Measurements from ENCODE around the gene GNAT1.

GNAT1 gene

DNA sequence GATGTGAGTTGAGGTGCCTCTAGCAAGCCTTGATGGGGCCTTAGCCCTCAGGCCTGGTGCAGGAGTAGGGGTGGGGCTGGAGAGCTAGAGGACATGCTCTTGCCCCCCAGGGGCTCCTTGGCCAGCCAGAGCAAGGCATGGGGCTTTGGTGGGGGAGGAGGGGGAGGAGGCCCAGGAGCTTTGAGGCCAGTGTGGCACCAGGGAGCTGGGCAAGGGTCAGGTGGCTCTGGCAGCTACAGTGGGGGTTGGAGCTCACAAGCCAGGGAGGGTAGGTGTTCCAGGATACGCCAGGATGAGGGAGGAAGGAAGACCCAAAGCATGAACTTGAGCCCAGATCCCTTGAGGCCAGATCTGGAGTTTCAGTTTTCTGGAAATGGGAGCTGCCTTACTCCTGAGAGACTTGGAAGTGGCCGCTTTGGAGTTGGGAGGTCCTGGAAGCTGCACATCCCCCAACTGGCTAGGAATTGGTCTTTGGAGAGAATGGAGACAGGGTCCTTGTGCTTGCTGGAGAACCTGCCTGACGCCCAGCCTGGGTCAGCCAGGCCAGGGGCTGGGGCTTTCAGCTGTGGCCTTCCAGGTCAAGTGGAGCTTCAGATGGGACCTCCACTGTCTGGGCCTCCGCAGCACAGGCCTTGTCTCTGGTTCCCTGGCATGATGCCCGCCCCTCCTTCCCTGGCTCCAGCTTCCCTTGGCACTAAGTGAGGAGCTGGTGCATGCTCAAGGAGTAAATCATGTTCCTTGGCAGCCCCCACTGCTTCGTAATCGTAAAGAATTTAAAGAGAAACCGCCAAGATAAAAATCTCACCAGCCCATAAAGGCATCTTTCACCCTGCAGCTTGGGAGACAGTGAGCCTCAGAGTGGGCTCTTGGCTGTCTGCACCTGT, 27.6 kb upstream of the GNAT1 start:
- no peak for DNase-seq

GRCh38 chr3:50164481-50164880, 26.9 kb upstream of the GNAT1 start:
- no peak for DNase-seq

GRCh38 chr3:50164984-50165909, 26.2 kb upstream of the GNAT1 start:
- no peak for DNase-seq

DNA sequence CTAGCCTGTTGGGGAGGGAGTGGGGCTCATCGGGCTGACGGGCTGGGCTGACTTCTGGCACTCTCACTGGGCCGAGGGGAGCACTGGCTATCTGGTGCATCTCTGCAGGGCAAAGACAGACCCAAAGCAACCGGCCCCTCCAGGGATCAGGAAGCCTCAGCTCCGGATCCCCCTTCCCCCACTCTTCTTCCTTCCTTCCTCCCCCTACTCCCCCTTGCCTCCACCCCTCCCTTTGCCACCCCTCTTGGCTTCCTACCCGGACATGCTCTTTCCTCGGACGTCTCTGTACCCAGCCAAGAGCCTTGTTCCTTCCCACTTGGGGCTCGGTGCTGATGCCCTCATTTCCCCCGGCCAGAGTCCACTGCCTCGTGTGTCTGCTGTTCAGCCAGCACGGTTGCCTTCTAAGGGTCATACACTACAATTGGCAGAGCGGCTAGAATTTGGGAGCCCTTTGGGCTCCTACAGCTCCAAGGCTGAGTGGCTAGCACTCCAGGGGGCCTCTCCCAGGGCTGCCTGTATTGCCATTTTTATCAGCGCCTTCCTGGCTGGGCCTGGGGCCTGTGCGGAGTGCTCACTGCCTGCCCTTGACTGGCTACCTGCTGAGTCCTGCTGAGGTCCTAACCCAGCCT, 25.4 kb upstream of the GNAT1 start:
- no peak for DNase-seq

DNA sequence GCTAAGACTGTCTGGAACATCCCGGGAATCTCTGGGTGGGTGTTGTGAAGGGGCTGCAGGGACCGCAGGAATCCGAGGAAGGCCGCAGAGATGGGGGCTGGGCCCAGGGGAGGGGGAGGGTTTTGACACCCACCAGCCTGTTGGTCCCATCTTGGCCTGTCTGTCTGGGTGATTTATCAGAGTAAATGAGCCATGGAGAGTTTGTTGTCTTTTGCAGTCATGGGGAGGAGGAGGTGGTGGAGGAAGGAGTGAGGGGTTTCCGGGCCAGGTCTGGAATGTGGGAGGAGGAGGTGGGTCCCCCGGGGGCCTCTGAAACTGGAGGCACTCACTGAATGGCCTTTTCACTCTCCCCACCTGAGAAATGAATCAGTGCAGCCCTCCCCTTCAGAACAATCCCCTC, 24.8 kb upstream of the GNAT1 start:
- DNase-seq = no peak

GRCh38 chr3:50167069-50167840, 24.2 kb upstream of the GNAT1 start:
- DNase-seq = no peak

- DNase-seq = peak; percentile 27
These were observed 23.6 kb upstream of the GNAT1 start for GRCh38 chr3:50167841-50168209.

- DNase-seq = no peak
These were observed 23.0 kb upstream of the GNAT1 start for GRCh38 chr3:50168388-50168787.

GRCh38 chr3:50168791-50169190, 22.6 kb upstream of the GNAT1 start:
- no peak for DNase-seq

- no peak for DNase-seq
These were observed 22.1 kb upstream of the GNAT1 start for GRCh38 chr3:50169232-50169832.

DNA sequence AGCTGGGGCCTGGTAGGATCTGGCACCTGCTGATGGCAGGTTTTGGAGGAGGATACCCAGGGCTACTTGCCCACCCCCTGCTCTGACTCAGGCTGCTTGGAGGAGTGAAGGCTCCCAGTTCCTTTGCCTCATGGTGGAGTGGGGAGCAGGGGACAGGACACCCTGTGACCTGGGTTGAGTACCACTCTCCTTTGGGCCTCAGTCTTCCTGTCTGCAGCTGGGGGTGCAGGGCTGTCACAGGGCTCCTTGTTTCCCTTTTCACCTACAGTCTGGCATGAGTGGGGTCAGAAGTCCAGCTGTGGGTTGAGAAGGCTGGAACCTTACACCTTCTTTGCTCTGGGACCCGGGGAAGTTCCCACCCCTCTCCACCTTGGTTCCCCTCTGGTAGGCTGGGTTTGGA, 21.6 kb upstream of the GNAT1 start:
- DNase-seq = no peak

- DNase-seq = no peak
These were observed 20.7 kb upstream of the GNAT1 start for GRCh38 chr3:50170689-50171088.

- DNase-seq = no peak
These were observed 19.7 kb upstream of the GNAT1 start for GRCh38 chr3:50171540-50172301.

- DNase-seq = no peak
These were observed 18.7 kb upstream of the GNAT1 start for GRCh38 chr3:50172626-50173220.

GRCh38 chr3:50173685-50174516, 17.5 kb upstream of the GNAT1 start:
- no peak for DNase-seq

DNA sequence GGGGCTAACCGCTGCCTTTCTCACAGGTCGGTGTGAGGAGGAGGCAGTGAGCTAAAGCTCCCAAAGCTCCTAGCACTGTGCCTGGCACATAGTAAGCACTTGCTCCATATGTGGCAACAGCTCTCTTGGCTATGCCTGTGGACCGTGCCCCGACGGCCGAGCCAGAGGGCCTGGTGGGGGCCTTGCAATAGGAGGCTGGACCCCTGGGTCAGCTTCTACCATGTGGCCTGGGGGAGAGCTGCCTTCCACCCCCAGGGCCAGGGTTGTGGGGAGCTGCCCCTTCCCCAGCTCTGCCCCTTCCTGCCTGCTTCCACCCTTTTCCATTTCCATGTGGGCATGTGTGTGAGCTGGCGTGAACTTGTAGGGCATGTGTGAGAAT, 16.9 kb upstream of the GNAT1 start:
- no peak for DNase-seq

DNA sequence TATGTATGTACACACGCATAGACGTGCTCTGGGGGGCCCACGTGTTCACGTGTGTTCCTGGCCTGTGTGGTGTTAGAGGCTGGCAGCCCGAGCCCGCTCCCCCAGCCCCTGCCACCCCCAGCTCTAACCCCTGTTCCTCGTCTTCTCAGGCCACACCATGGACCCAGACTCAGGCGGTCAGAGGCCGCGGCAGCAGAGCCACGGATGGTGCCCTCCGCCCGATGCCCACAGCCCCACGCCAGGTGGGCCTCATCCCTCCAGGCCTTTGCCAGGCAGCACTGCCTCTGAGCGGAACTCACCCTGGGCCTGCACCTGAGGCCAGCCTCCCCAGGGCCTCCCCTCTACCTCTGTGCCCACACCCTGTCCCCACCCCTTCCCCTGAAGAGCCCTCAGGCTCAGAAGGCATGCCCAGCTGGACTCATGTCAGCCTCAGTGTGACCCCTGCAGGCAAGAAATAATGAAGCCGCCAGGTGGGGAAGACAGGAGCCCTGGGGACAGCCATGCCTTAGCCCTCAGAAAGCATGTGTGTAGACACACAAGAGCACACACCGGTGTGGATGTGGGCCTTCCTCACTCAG, 16.4 kb upstream of the GNAT1 start:
- no peak for DNase-seq

DNA sequence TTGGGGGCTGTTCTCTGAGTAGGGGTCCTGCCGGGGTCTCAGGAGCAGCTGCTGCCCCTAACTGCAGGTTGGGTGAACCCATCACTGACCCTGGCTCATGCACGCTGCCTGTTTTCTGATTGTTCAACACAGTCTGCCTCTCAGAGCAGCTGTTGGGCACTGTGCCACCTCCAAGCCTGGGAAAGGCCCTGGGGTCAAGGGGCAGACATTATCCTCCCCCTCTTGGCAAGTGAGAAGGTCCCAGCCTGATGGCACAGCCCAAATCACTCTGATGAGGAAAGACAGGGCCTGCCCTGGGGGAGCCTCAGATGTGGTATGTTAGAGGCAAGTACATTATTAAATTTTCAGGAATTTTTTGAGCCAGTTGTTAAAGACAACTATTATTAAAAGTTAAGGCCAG, 14.1 kb upstream of the GNAT1 start:
- no peak for DNase-seq

- no peak for DNase-seq
These were observed 11.7 kb upstream of the GNAT1 start for GRCh38 chr3:50179710-50180109.

DNA sequence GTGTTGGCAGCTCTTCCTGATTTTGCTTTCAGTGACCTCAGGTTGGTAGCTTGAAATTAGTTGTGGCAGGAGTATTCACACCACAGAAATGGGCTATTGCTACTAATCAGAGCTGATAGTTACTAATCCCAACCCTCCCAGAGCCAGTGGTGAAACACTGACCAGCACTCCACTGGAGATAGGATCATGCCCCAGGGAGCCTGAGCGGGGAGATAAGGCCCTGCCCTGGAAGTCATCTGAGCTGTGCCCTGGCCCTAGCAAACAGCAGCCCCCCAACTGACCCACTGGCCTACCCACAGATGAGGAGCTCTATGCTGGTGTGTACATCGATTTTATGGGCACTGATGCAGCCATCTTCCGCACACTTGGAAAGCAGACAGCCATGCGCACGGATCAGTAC, 9.4 kb upstream of the GNAT1 start:
- no peak for DNase-seq
